Measurements from ENCODE around the gene MFAP2. TPM values are rescaled to one million over a fixed set of nuclear protein-coding genes. Genes with fewer than 3 reads are reported as not detected.
"Not testable (repeated sequence)": the region's sequence is repeated elsewhere in the genome, so short reads cannot be mapped to it uniquely, and the experiment has no call there.

MFAP2 gene
- total RNA-seq, 1 experiment from 2014 or later, result 0.58 TPM

- no peak for TF ChIP-seq CTCF (IDR thresholded peaks at IDR 0.05; ENCODE audit: unreplicated experiment)
Observed at GRCh38 chr1:16938351-16939321, 41.8 kb downstream of the MFAP2 start.

GRCh38 chr1:16936580-16936979 is 43.8 kb downstream of the MFAP2 start:
- CTCF ChIA-PET, result interaction anchor here (0.6 to 1.6 kb wide), 2 partner anchors 11 to 215 kb away, joined by 3 to 6 read pairs; no protein-coding TSS in a partner anchor
- H3K9me3 Mint-ChIP-seq (ENCODE audit: unreplicated experiment); H3K4me3 Mint-ChIP-seq (ENCODE audit: unreplicated experiment); H3K27ac Mint-ChIP-seq (ENCODE audit: low read depth, unreplicated experiment); POLR2A ChIA-PET; intact Hi-C loops (cut with micrococcal nuclease); H3K27me3 Mint-ChIP-seq (ENCODE audit: insufficient read depth, unreplicated experiment); DNase-seq (ENCODE audit: unreplicated experiment); BruUV-seq (replicated peaks); H3K4me1 Mint-ChIP-seq (ENCODE audit: insufficient read depth, unreplicated experiment): not testable (repeated sequence)
- peaks cover 32% of the 10 kb centered on the region for H3K36me3 Mint-ChIP-seq (ENCODE audit: insufficient read depth, unreplicated experiment)

More at GRCh38 chr1:16938351-16939321, 41.8 kb downstream of the MFAP2 start:
- intact Hi-C loops (cut with micrococcal nuclease), result no loop called here
- Mint-ChIP-seq H3K27me3 (ENCODE audit: insufficient read depth, unreplicated experiment) (no peaks in the 10 kb centered on the region), H3K4me1 (ENCODE audit: insufficient read depth, unreplicated experiment) (no peaks in the 10 kb centered on the region), H3K36me3 (ENCODE audit: insufficient read depth, unreplicated experiment) (peaks cover 22% of the 10 kb centered on the region), H3K9me3 (ENCODE audit: unreplicated experiment) (no peaks in the 10 kb centered on the region), H3K4me3 (ENCODE audit: unreplicated experiment) (no peak overlapping the region), H3K27ac (ENCODE audit: low read depth, unreplicated experiment) (no peak overlapping the region)
- BruUV-seq (replicated peaks), result no TSS peak
- CTCF ChIA-PET, result no interaction called here
- POLR2A ChIA-PET, result no interaction called here
- DNase-seq (ENCODE audit: unreplicated experiment), result no peak

DNA sequence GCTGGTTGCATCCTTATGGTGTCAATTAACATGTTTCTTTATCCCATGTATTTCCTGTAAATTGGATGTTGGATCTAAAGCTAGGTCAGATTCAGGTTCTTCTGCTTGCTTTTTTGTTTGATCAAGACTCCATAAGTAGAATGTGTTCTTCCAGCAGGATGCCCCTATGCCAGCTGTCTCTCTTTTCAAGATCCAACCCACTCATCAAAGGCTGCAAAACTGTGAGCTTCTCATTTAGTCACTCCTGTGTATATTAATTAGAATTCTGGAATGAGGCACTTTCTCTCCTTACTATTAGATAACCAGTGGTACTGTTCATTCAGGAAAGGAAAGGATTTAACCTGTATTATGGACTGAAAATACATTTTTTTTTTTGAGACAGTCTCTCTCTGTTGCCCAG is 46.5 kb downstream of the MFAP2 start:
- POLR2A ChIA-PET, result interaction anchor here (0.7 kb wide), 1 partner anchor 8 kb away, joined by 3 read pairs; no protein-coding TSS in a partner anchor
- CTCF ChIA-PET, result interaction anchor here (0.7 to 1.2 kb wide), 3 partner anchors 13 to 313 kb away, joined by 3 to 4 read pairs (median 3); no protein-coding TSS in a partner anchor
- H3K4me1 Mint-ChIP-seq (ENCODE audit: insufficient read depth, unreplicated experiment); H3K27ac Mint-ChIP-seq (ENCODE audit: low read depth, unreplicated experiment); BruUV-seq (replicated peaks); H3K9me3 Mint-ChIP-seq (ENCODE audit: unreplicated experiment); H3K4me3 Mint-ChIP-seq (ENCODE audit: unreplicated experiment); DNase-seq (ENCODE audit: unreplicated experiment); H3K27me3 Mint-ChIP-seq (ENCODE audit: insufficient read depth, unreplicated experiment); intact Hi-C loops (cut with micrococcal nuclease): not testable (repeated sequence)
- peaks cover 19% of the 10 kb centered on the region for H3K36me3 Mint-ChIP-seq (ENCODE audit: insufficient read depth, unreplicated experiment)

DNA sequence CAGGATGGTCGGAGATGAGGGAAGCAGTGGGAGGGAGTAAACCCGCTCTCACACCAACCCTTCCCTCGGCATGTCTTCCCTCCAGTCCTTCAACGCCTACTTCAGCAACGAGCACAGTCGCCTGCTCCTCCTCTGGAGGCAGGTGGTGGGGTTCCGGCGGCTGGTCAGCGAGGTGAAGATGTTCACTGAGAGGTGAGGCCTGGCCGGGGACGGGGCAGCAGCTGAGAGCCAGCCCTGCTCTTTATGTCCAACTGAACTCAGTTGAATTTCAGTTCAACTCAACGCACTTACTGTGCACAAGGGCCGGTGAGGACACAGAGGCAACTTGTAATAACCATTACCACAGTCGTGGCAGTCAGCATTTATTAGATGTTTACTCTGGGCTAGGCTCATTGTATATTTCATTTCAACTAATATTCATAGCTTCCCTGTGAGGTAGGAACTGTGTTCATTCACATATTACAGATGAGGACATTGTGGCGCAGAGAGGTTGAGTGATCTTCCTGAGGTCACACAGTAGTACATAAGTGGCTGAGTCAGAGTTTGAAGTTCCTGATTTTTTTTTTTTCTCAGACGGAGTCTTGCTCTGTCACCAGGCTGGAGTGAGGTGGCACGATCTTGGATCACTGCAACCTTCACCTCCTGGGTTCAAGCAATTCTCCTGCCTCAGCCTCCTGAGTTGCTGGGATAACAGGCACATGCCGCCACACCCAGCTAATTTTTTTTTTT is 49.0 kb downstream of the MFAP2 start:
- intact Hi-C loops (cut with micrococcal nuclease); H3K4me3 Mint-ChIP-seq (ENCODE audit: unreplicated experiment); H3K9me3 Mint-ChIP-seq (ENCODE audit: unreplicated experiment); H3K4me1 Mint-ChIP-seq (ENCODE audit: insufficient read depth, unreplicated experiment); BruUV-seq (replicated peaks); H3K27me3 Mint-ChIP-seq (ENCODE audit: insufficient read depth, unreplicated experiment); DNase-seq (ENCODE audit: unreplicated experiment); H3K27ac Mint-ChIP-seq (ENCODE audit: low read depth, unreplicated experiment): not testable (repeated sequence)
- H3K36me3 Mint-ChIP-seq (ENCODE audit: insufficient read depth, unreplicated experiment), result peaks cover 12% of the 10 kb centered on the region
- CTCF ChIA-PET, result interaction anchor here (0.7 kb wide), 1 partner anchor 446 kb away, joined by 3 read pairs; no protein-coding TSS in a partner anchor
- POLR2A ChIA-PET, result interaction anchor here (3.2 kb wide), 1 partner anchor 17 kb away, joined by 12 read pairs; no protein-coding TSS in a partner anchor

GRCh38 chr1:16929146-16930041 is 51.0 kb downstream of the MFAP2 start:
- H3K27ac Mint-ChIP-seq (ENCODE audit: low read depth, unreplicated experiment); H3K4me3 Mint-ChIP-seq (ENCODE audit: unreplicated experiment); intact Hi-C loops (cut with micrococcal nuclease); H3K27me3 Mint-ChIP-seq (ENCODE audit: insufficient read depth, unreplicated experiment); DNase-seq (ENCODE audit: unreplicated experiment); BruUV-seq (replicated peaks); H3K9me3 Mint-ChIP-seq (ENCODE audit: unreplicated experiment): not testable (repeated sequence)
- ChIA-PET POLR2A (interaction anchor here (0.6 to 3.2 kb wide), 3 partner anchors 19 to 510 kb away, joined by 3 to 12 read pairs (median 4); partner anchors contain the start of gene RCC2), CTCF (interaction anchor here (0.6 to 0.7 kb wide), 2 partner anchors 19 to 119 kb away, joined by 3 to 4 read pairs; no protein-coding TSS in a partner anchor)
- Mint-ChIP-seq H3K36me3 (ENCODE audit: insufficient read depth, unreplicated experiment) (peaks cover 12% of the 10 kb centered on the region), H3K4me1 (ENCODE audit: insufficient read depth, unreplicated experiment) (peaks cover 29% of the 10 kb centered on the region)

Data from MCF 10A (cell line).